Measurements from ENCODE around the gene BAK1. TPM values are rescaled to one million over a fixed set of nuclear protein-coding genes. Genes with fewer than 3 reads are reported as not detected.
"Not testable (repeated sequence)": the region's sequence is repeated elsewhere in the genome, so short reads cannot be mapped to it uniquely, and the experiment has no call there.

Gene BAK1
- total RNA-seq, 1 experiment from 2014 or later: 23.1 TPM

- DNase-seq (ENCODE audit: low spot score): no peak
Measured at GRCh38 chr6:33552252-33552651, 27.8 kb downstream of the BAK1 start.

DNA sequence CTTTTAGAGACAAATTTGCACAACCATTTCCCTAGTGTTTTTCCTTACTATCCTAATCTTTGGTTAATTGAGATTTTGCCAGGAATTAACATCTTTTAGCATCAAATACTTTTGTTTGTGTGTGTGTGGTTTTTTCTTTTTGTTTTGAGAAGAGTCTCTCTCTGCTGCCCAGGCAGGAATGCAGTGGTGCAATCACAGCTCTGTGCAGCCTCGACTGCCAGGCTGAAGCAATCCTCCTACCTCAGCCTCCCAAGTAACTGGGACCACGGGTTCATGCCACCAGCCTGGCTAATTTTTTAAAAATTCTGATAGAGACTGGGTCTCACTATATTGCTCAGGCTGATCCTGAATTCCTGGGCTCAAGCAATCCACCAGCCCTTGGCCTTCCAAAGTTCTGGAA, 28.5 kb downstream of the BAK1 start:
- no peak for DNase-seq (ENCODE audit: low spot score)

DNA sequence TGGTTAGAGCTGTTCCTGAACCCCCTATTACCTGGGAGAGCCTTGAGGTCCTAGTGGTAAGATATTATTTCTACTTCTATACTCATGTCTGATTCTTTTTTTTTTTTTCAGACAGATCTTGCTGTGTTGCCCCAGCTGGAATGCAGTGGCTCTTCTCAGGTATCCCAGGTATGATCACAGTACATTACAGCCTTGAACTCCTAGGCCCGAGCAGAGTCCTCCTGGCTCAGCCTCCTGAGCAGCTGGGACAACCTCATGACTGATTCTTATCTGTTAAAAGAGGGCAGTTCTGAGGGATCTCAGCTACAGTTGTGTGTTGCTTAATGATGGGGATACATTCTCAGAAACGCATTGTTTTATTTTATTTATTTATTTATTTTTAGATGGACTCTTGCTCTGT, 30.2 kb downstream of the BAK1 start:
- DNase-seq (ENCODE audit: low spot score): no peak

DNA sequence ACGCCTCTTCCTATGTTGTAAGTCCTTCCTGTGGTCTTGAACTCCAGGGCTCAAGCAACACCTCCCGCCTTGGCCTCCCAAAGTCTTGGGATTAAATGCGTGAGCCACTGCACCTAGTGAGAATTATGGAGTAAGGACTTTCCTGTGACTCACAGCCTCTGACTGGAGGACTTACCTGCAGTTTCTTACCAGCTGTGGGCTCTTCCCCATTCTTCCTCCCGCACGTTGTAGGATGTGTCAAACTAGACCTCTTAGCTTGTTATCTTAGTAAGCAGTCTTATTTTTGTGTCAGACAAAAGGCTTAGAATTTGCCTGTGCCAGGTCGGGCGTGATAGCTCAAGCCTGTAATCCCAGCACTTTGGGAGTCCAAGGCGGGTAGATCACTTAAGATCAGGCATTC, 30.9 kb downstream of the BAK1 start:
- no peak for DNase-seq (ENCODE audit: low spot score)

DNA sequence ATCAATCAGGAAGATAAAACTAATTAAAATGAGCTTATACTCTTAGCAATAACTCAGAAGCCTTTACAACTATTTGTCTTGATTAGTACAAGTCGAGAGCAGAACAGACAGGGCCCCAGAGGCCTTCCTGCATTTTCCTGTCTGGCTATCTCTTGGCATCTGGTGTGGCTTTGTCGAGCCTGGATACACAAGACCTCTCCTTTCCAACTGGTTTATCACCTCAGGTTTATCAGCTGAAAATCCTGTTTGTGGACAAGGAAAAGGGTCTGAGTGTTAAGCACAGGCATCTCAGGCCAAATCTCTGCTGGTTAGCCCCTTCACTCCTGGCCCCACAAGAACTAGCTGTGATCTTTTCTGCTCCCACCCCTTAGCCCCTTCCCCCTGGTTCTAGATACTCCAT, 32.6 kb downstream of the BAK1 start:
- DNase-seq (ENCODE audit: low spot score): no peak

GRCh38 chr6:33546766-33547165, 33.3 kb downstream of the BAK1 start:
- DNase-seq (ENCODE audit: low spot score): no peak

DNA sequence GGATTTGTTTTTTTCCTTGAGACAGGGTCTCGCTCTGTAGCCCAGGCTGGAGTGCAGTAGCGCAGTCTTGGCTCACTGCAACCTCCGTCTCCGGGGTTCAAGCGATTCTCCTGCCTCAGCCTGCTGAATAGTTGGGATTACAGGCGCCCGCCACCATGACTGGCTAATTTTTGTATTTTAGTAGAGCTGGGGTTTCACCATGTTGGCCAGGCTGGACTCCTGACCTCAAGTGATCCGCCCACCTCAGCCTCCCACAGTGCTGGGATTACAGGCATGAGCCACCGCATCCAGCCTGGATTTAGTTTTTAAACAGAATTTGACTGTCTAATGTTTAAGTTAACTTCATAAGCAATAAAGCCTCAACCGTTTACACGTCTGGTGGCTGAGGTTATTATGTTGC, 34.8 kb downstream of the BAK1 start:
- DNase-seq (ENCODE audit: low spot score): not testable (repeated sequence)

DNA sequence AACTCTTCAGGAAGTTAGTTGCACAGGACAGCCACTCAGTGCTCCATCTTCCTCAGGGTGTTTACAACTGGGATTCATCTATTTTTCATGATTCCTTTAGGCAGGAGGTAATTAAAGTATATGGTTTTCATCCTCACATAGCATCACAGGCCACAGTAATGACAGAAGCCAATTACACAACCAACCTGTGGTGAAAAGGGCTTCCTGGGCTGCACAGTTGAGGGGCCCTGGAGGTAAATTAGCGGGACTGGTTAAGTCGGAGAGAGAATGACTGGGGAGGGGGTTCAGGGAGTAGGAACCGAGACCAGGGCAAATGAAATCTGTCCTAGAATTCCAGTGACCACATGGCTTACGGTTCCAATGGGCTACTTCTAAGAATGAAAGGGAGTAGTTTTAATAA, 37.0 kb downstream of the BAK1 start:
- no peak for DNase-seq (ENCODE audit: low spot score)

- DNase-seq (ENCODE audit: low spot score): no peak
Measured at GRCh38 chr6:33540768-33541167, 39.3 kb downstream of the BAK1 start.

GRCh38 chr6:33534702-33535101, 45.4 kb downstream of the BAK1 start:
- no peak for DNase-seq (ENCODE audit: low spot score)

GRCh38 chr6:33533163-33533869, 46.8 kb downstream of the BAK1 start:
- not testable (repeated sequence) for DNase-seq (ENCODE audit: low spot score)

DNA sequence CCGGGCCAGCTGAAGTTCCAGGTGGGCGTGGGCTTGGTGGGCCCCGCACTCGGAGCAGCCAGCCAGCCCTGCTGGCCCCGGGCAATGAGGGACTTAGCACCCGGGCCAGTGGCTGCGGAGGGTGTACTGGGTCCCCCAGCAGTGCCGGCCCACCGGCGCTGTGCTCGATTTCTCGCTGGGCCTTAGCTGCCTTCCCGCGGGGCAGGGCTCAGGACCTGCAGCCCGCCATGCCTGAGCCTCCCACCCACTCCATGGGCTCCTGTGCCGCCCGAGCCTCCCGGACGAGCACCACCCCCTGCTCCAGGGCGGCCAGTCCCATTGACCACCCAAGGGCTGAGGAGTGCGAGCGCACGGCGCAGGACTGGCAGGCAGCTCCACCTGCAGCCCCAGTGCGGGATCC, 47.6 kb downstream of the BAK1 start:
- not testable (repeated sequence) for DNase-seq (ENCODE audit: low spot score)

GRCh38 chr6:33530617-33531016, 49.5 kb downstream of the BAK1 start:
- not testable (repeated sequence) for DNase-seq (ENCODE audit: low spot score)

Other genes with a start within 250 kb of the BAK1 start
- gene KIFC1, start 188.5 kb downstream of the BAK1 start, total RNA-seq (2014; rRNA removed; shearing (Covaris generic)): 53.2 and 55.6 TPM in 2 replicates
- 36.0 and 40.8 TPM in 2 replicates for gene PHF1, start 169.3 kb downstream of the BAK1 start, total RNA-seq (2014; rRNA removed; shearing (Covaris generic))
- 298 and 347 TPM in 2 replicates for gene CUTA, start 162.2 kb downstream of the BAK1 start, total RNA-seq (2014; rRNA removed; shearing (Covaris generic))
- 1.8 and 2.5 TPM in 2 replicates for gene SYNGAP1, start 160.2 kb downstream of the BAK1 start, total RNA-seq (2014; rRNA removed; shearing (Covaris generic))
- gene ZBTB9, start 125.7 kb downstream of the BAK1 start, total RNA-seq (2014; rRNA removed; shearing (Covaris generic)): 5.3 and 7.4 TPM in 2 replicates
- gene ITPR3, start 41.0 kb upstream of the BAK1 start, total RNA-seq (2014; rRNA removed; shearing (Covaris generic)): 57.5 and 59.8 TPM in 2 replicates
- 46.1 and 70.3 TPM in 2 replicates for gene UQCC2, start 131.4 kb upstream of the BAK1 start, total RNA-seq (2014; rRNA removed; shearing (Covaris generic))
- 6.8 and 6.9 TPM in 2 replicates for gene IP6K3, start 166.6 kb upstream of the BAK1 start, total RNA-seq (2014; rRNA removed; shearing (Covaris generic))
- 48.8 and 50.8 TPM in 2 replicates for gene LEMD2, start 208.9 kb upstream of the BAK1 start, total RNA-seq (2014; rRNA removed; shearing (Covaris generic))
- gene MLN, start 223.7 kb upstream of the BAK1 start, total RNA-seq (2014; rRNA removed; shearing (Covaris generic)): not detected in 2 replicates

All from A172 (cell line).